Measurements from ENCODE around the gene FHIP1A. TPM values are rescaled to one million over a fixed set of nuclear protein-coding genes. Genes with fewer than 3 reads are reported as not detected.

Gene FHIP1A
- total RNA-seq, 4 donors from 2014 or later: 4.9 to 59.4 (median 9.0) TPM

DNA sequence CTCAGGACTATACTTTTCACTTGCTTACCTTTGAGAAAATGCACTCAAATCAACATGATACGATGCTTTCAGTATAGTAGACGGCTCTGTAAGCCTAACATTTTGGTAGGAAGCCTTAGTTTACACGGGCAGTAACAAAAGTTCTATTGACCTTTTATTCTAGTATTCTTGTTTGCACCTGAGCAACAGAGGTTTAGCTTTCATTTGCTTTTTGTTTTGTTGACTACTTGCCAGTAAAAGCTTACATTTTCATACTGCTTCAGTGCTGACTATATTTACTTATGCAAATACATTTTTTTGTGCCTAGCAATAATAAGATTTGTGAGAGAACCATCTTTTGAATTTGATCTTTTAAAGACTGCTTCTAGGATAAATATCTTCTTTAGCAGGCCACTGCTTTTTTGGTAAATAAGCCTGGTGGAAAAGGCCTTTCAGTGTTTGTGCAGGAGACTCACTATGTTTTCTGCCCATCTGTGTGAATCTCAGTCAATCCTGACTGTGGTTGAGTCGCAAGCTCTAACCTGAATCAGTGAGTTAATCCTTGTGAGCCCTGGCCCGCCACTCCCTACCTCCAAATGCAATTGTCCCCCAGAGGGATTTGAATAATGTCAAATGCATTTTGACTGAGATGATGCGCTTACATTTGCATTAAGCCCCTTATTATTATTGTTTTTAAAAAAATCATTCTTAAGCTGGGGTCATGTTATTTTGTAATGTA, 21.9 kb downstream of the FHIP1A start:
- Histone ChIP-seq H3K27me3 (no peaks in the 10 kb centered on the region), H3K27ac (no peak overlapping the region), H3K4me1 (no peaks in the 10 kb centered on the region), H3K4me3 (no peak overlapping the region), H3K36me3 (no peaks in the 10 kb centered on the region), H3K9me3 (no peaks in the 10 kb centered on the region)
- 65 to 68% methylated on average over 6 of the region's 6 CpGs for WGBS, 2 donors
- TF ChIP-seq, protein P1, sequence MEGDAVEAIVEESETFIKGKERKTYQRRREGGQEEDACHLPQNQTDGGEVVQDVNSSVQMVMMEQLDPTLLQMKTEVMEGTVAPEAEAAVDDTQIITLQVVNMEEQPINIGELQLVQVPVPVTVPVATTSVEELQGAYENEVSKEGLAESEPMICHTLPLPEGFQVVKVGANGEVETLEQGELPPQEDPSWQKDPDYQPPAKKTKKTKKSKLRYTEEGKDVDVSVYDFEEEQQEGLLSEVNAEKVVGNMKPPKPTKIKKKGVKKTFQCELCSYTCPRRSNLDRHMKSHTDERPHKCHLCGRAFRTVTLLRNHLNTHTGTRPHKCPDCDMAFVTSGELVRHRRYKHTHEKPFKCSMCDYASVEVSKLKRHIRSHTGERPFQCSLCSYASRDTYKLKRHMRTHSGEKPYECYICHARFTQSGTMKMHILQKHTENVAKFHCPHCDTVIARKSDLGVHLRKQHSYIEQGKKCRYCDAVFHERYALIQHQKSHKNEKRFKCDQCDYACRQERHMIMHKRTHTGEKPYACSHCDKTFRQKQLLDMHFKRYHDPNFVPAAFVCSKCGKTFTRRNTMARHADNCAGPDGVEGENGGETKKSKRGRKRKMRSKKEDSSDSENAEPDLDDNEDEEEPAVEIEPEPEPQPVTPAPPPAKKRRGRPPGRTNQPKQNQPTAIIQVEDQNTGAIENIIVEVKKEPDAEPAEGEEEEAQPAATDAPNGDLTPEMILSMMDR (IDR thresholded peaks at IDR 0.05): no peak
- TF ChIP-seq POLR2A (IDR thresholded peaks at IDR 0.05) (no peak), EP300 (IDR thresholded peaks at IDR 0.05) (no peak)
- no peak for DNase-seq (ENCODE audit: low spot score in 2 of 2)

DNA sequence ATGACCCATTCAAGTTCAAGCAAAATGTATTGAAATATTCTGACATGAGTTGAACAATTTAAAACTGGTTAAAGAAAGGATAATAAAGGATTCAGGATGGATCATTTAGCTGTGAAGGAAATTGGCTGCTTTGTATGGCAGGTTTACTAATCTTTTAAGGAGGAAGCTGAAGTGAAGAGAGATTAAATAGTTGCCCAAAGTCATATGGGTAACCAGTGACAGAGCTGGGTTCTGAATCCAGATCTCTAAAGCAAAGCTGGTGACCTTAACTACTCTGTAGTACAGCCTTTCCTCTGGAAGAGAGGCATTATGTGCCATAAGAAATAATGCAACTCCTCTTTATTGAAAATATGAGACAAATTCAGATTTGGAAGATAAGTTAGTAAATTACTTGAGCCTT, 22.8 kb downstream of the FHIP1A start:
- no peak for DNase-seq (ENCODE audit: low spot score in 2 of 2)
- H3K36me3 ChIP-seq: no peaks in the 10 kb centered on the region
- H3K9me3 ChIP-seq: no peaks in the 10 kb centered on the region
- no peak overlapping the region for H3K27ac ChIP-seq
- H3K4me1 ChIP-seq: no peaks in the 10 kb centered on the region
- TF ChIP-seq, protein P1 (IDR thresholded peaks at IDR 0.05): no peak
- TF ChIP-seq POLR2A (IDR thresholded peaks at IDR 0.05) (no peak), EP300 (IDR thresholded peaks at IDR 0.05) (no peak)
- no peak overlapping the region for H3K4me3 ChIP-seq
- H3K27me3 ChIP-seq: no peaks in the 10 kb centered on the region

DNA sequence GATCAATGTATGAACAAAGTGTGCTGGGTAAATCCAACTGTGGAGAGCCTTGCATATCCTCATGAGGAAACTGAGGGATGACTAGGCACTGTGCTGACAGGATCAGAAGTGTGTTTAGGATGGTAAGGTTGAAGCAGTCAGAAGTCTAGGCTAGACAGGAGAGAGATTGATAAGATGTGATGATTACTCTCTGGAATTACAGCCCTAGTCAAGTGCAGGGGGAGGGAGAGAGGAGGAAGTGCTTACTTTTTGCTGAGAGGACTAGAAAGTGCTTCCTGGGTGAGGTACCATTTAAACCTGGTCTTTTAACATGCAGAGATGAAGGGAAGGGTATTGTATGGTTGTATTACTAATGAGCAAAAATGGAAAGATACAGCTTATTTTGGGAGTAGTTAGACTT, 23.7 kb downstream of the FHIP1A start:
- no peaks in the 10 kb centered on the region for H3K27me3 ChIP-seq

DNA sequence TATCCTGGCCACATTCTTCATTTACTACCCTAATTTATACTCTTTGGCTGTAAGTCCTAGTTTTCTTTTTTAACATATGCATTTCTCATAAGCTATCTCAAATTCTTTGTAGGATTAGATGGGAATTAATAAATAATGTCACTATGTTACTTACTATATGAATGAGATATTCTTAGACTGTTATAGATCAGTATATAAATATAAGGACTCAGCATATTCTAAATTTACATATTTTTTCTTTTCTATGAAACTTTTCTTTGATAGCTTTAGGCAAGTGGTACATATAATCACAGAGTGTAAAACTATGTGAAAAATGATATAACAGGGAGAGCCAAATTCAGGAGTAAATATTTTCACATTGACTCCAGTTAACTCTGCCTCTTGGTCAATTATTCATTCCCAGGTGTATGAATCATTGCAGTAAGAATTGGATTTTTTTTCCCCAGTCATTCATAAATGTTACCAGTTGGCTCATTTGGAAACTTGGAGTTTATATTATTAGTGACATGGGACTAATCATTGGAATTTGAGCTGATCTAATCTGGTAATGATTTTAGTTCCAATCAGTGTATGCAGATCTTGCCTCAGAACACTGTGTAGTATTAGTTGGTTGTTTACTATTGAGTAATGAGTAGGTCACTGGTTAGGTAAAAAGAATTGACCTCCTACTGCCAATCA, 25.3 kb downstream of the FHIP1A start:
- no peaks in the 10 kb centered on the region for H3K4me1 ChIP-seq
- DNase-seq (ENCODE audit: low spot score in 2 of 2): no peak
- H3K9me3 ChIP-seq: no peaks in the 10 kb centered on the region
- H3K27me3 ChIP-seq: no peaks in the 10 kb centered on the region
- no peaks in the 10 kb centered on the region for H3K36me3 ChIP-seq
- H3K4me3 ChIP-seq: no peak overlapping the region
- TF ChIP-seq, protein P1 (IDR thresholded peaks at IDR 0.05): no peak
- TF ChIP-seq EP300 (IDR thresholded peaks at IDR 0.05) (no peak), POLR2A (IDR thresholded peaks at IDR 0.05) (no peak)
- no peak overlapping the region for H3K27ac ChIP-seq

More for the DNA sequence above, 23.7 kb downstream of the FHIP1A start:
- H3K36me3 ChIP-seq: no peaks in the 10 kb centered on the region
- H3K4me1 ChIP-seq: no peaks in the 10 kb centered on the region
- TF ChIP-seq POLR2A (IDR thresholded peaks at IDR 0.05) (no peak), EP300 (IDR thresholded peaks at IDR 0.05) (no peak)
- TF ChIP-seq, protein P1 (IDR thresholded peaks at IDR 0.05): no peak
- no peak overlapping the region for H3K4me3 ChIP-seq
- no peaks in the 10 kb centered on the region for H3K9me3 ChIP-seq
- DNase-seq (ENCODE audit: low spot score in 2 of 2): no peak
- H3K27ac ChIP-seq: no peak overlapping the region

DNA sequence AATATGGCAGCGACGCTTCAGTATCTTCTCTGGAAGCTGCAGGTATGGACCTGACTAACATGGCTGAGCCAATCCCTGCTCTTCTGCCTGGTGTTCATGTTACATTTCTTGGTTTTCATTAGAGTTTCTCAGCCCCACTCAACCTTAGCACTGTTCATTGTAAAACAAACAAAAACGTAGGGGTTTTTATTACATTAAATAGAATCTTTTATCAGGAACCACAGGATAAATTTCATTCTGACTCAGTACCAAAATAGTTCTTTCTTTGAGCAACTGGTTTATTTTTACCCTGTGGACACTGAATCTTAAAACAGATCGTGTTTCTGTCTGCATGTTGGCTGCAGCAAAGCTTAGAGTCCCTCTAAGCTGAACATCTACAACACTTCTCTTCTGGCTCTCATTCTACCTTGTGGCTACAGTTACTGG, 27.1 kb downstream of the FHIP1A start:
- Histone ChIP-seq H3K27ac (no peak overlapping the region), H3K27me3 (no peaks in the 10 kb centered on the region), H3K4me1 (no peaks in the 10 kb centered on the region), H3K9me3 (no peaks in the 10 kb centered on the region), H3K4me3 (no peak overlapping the region), H3K36me3 (no peaks in the 10 kb centered on the region)
- no peak for DNase-seq (ENCODE audit: low spot score in 2 of 2)
- WGBS, 2 donors: 56 to 62% methylated on average over 4 of the region's 4 CpGs
- TF ChIP-seq, protein P1 (IDR thresholded peaks at IDR 0.05): no peak
- no peak for TF ChIP-seq POLR2A (IDR thresholded peaks at IDR 0.05)
- TF ChIP-seq EP300 (IDR thresholded peaks at IDR 0.05): no peak
